GM19438 (cell line): Measurements from ENCODE around the gene LIMK1.
"Not testable (repeated sequence)": the region's sequence is repeated elsewhere in the genome, so short reads cannot be mapped to it uniquely, and the experiment has no call there.

Source experiments
- ATAC-seq: cut with Tn5 transposase; IDR thresholded peaks from one replicate; pipeline ENCODE4 v1.9.1; 2021; ENCODE audit warnings: low read depth; ENCODE audit not compliant: unreplicated experiment

Gene LIMK1

DNA sequence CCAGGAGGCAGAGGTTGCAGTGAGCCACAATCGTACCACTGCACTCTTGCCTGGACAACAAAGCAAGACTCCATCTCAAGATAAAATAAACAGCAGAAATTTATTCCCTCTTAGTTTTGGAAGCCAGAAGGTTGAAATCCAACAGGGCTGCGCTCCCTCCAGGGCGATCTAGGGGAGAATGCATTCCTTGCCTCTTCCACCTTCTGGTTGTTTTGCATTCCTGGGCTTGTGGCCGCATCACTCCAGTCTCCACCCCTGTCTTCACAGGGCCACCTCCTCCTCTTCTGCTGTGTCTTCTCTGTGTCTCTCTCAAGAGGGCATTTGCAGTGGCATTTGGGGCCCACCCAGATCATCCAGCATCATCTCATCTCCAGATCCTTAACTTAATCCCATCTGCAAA, 36.2 kb downstream of the LIMK1 start:
- no peak for ATAC-seq

DNA sequence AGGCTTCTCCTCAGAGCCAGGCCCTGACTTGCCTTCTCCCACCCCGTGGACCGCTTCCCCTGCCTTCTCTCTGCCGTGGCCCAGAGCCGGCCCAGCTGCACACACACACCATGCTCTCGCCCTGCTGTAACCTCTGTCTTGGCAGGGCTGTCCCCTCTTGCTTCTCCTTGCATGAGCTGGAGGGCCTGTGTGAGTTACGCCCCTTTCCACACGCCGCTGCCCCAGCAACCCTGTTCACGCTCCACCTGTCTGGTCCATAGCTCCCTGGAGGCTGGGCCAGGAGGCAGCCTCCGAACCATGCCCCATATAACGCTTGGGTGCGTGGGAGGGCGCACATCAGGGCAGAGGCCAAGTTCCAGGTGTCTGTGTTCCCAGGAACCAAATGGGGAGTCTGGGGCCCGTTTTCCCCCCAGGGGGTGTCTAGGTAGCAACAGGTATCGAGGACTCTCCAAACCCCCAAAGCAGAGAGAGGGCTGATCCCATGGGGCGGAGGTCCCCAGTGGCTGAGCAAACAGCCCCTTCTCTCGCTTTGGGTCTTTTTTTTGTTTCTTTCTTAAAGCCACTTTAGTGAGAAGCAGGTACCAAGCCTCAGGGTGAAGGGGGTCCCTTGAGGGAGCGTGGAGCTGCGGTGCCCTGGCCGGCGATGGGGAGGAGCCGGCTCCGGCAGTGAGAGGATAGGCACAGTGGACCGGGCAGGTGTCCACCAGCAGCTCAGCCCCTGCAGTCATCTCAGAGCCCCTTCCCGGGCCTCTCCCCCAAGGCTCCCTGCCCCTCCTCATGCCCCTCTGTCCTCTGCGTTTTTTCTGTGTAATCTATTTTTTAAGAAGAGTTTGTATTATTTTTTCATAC, 38.0 kb downstream of the LIMK1 start:
- ATAC-seq = no peak

DNA sequence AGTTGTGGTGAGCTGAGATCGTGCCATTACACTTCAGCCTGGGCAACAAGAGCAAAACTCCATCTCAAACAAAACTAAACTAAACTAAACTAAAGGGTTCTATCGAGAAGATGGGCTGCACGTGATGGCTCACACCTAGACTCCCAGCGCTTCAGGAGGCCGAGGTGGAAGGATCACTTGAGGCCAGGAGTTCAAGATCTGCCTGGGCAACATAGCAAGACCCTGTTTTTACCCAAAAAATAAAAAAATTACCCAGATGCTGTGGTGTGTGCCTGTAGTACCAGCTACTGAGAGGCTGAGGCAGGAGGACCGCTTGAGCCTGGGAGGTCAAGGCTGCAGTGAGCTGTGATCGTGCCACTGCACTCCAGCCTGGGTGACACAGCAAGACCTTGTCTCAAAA, 40.3 kb downstream of the LIMK1 start:
- not testable (repeated sequence) for ATAC-seq

DNA sequence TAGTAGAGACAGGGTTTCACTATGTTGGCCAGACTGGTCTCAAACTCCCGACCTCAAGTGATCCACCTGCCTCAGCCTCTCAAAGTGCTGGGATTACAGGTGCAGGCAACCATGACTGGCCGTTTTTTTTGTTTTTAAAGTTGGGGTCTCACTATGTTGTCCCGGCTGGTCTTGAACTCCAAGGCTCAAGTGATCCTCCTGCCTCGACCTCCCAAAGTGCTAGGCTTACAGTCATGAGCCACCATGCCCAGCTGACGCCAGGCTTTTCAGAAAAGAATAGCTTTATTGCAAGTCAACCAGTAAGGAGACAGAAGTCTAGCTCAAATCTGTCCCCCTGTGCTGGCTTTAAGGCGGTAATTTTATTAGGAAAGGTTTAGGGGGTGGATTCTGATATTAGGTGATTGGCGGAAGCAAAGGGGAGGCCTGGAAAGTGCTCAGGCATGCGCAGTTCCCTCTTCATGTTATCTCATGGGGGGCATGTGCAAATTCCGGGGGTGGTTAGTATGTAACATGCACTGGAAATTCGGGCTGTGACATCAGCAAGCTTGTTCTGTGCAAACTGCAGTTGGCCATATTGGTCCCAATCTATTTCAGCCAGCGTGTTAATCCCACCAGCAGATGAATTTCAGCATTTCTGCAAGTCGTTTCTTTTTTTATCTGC, 42.7 kb downstream of the LIMK1 start:
- ATAC-seq = no peak

DNA sequence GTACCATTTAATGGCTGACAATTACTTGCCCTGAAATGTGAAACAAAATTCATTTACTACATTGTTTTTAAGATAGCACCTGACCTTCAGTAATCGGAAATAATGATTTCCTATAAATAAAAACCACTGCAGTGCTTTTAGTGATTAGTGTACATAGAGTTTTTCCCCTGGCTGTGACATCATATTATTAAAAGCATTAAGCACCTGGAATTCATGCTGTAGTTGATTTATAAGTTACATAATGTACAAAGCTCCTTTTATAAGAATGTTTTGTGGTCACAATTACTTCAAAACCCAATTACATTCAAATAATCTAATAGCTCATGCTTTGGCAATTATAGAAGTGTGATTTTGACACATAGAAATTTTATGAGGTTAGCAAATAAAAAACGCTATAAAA, 46.3 kb downstream of the LIMK1 start:
- no peak for ATAC-seq

DNA sequence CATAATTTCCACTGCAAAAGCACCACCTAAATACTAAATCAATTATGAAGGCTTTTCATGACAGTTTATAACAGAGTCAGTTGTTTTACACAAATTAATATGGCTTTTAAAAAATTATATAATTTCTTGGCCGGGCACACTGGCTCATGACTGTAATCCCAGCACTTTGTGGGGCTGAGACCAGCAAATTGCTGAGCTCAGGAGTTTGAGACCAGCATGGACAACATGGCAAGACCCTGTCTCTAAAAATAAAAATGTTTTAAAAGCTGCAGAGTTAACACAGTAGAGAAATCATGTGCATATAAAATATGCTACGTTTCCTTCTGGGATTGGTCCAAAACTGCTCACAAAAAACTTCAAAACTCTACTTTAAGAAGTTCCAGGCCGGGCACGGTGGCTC, 46.9 kb downstream of the LIMK1 start:
- no peak for ATAC-seq

DNA sequence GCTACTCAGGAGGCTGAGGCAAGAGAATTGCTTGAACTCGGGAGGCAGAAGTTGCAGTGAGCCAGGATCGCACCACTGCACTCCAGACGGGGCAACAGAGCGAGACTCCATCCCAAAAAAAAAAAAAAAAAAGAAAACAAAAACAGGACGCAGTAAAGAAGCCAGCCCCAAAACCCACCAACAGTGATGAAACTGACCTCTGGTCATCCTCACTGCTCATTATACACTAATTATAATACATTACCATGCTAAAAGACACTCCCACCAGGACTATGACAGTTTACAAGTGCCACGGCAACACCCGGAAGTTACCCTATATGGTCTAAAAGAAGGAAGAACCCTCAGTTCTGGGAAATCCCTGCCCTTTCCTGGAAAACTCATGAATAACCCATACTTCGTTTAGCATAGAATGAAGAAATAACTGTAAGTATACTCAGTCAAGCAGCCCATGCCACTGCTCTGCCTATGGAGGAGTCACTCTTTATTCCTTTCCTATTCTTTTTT, 50.6 kb downstream of the LIMK1 start:
- no peak for ATAC-seq

DNA sequence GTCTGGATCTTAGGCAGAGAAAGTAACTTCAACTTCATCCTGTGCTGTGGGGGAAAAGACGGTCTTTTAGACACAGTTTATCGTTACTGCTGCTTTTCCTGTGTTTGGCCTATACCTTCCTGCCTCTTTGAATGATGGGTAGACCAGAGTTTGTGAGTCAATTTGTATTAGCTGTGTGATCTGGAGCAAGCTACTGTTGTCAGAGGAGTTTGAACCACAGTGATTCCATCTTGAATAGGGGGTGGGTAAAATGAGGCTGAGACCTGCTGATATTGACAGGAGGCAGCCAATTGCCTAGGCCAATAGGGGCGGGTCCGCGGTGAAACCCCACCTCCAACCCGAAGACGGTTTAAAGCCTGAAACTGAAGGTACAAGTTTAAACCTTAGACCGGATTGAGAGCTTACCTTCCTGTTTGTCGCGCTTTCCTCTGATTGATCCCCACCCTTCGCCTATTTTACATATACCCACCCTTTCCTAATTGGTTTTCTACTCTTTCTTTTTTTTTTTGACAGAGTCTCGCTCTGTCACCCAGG, 54.8 kb downstream of the LIMK1 start:
- no peak for ATAC-seq

DNA sequence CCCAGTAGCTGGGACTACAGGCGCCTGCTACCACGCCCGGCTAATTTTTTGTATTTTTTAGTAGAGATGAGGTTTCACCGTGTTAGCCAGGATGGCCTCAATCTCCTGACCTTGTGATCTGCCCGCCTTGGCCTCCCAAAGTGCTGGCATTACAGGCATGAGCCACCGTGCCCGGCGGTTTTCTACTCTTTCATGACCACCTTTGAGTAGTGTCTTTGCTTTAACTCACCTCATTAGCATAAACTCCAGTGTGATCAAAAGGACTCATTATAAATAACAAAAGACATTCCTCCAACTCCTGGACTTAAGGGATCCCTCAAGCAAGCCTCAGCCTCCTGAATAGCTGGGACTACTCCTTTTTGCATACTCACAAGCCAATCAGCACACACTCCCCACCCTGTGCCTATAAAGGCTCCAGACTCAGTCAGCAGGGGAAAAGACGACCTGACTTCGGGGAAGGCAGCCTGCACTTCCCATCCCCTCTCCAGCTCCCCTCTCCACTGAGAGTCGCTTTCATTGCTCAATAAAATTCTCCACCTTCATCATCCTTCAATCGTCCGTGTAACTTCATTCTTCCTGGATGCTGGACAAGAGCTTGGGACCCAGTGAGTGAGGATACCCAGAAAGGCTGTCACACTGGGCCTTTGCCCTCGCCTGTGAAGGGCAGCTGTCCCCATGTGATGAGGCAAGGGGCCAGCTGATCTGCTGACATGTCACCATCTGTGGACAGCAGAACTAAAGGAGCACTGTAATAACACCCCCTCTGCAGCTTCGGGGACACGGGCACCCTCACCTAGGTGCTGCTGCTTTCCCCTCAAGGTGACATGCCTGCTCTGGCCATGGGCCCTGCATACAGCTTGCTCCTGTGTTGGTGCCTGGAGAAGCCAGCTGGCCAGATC, 55.6 kb downstream of the LIMK1 start:
- ATAC-seq = no peak

DNA sequence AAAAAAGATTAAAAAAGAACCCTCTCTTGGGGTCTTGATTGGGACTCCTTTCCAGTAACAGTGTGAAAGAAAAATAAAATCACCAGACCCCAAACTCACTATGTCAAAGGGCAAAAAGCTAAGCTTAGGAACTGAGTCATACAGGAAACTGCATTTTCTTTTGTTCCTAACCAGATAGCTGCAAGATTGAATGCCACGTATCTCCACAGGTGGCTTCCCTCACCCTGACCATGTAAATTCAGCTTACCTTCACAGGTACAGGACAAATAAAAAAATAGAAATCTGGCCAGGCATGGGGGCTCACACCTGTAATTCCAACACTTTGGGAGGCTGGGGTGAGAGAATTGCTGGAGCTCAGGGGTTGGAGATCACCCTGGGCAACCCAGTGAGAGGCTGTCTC, 58.1 kb downstream of the LIMK1 start:
- ATAC-seq = no peak

DNA sequence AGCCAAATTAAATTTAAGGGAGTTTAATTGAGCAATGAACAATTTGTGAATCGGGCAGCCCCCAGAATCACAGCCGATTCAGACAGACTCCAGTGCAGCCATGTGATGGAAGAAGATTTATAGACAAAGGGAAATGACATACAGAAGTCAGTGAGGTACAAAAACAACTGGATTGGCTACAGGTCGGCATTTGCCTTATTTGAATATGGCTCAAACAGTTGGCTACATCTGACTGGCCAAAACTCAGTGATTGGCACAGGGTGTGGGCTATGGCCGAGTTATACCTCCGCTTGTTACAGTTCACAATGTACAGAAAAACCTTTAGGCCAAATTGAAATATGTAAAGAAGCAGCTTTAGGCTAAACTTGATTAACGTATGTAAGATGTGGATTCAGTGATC, 59.8 kb downstream of the LIMK1 start:
- no peak for ATAC-seq

DNA sequence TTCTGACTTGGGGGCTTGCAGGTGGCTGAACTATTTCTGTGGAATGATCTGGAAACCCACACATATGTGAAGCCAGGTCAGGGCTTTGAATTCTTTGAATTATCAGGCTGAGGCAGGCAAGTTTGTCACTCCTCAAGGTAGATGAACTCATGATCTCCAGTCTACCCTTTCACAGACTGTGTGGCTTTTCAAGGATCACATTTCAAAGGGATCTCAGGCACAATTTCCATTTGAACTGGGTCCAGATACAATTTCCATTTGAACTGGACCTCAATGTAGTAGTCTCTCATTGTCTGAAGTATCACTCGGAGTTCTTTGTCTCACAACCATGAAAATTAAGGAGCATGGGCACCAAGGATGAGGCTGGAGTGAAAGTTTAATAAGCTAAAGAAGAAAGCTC, 64.9 kb downstream of the LIMK1 start:
- no peak for ATAC-seq

DNA sequence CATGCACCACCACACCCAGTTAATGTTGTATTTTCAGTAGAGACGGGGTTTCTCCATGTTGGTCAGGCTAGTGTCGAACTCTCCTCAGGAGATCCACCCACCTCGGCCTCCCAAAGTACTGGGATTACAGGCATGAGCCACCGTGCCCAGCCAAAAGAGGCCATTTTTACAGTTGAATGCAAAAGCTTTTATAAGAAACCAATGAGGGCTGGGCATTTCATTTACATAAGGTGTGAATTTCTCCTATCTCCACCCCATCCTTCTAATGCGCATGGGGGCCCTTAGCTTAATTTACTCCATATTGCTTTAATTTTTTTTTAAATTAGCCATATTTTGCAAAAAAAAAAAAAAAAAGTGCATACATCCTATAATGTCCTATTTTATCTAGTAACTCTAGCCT, 65.5 kb downstream of the LIMK1 start:
- no peak for ATAC-seq

DNA sequence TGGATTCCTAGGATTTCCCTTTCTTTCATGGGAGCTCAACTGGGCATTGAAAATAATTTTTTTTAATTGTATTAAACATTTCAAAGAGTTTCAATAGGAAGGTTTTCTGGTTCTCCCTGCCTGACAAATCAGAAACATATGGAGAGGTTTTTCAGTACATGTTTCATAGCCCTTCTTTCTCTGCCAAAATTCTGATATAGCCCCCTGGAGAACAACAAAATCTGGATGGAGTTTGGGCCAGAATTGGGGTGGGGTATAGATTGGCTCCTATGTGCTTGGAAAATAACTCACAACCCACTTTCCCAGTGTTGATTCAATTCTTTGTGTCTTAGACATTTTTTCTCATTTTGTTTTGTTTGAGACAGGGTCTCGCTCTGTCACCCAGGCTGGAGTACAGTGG, 66.0 kb downstream of the LIMK1 start:
- ATAC-seq = no peak

DNA sequence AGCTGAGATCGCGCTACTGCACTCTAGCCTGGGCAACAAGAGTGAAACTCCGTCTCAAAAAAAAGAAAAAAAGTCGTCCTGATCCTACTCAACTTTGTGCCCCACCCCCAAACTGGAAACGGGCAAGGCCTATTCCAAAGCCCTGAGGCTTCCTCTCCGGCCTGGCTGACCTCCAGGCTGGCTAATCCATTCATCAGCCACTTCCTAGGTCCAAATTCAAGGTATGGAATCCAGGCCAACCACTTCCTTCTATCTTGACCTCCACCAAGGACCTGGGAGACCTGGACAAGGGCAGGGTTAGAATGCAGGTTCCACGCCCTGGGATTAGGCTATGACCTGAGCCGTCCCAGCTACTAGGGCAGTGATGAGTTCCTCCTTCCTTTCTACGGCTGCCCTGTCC, 70.1 kb downstream of the LIMK1 start:
- no peak for ATAC-seq

DNA sequence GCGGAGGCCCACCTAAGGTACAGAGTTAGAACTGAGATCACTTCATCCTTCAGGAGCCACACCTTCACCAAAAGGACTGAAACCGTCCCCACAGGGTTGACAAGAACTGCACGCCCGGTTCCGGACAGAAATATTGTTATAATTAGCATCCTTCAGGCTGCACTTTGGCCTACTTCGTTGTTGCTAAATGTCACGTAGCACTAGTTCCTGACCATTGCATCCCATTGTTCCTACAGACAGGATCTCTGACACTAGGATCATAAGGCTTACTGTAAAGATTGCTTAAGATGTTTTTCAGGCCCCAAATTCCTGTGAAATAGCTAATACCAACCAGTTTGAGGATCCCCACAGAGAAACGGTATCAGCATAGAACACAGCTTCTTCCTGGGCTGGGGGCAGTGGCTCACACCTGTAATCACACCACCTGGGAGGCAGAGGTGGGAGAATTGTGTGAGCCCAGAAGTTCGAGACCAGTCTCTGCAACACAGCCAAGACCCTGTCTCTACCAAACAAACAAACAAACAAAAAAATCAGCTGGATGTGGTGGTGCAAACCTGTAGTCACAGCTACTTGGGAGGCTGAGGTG, 72.3 kb downstream of the LIMK1 start:
- ATAC-seq = no peak

DNA sequence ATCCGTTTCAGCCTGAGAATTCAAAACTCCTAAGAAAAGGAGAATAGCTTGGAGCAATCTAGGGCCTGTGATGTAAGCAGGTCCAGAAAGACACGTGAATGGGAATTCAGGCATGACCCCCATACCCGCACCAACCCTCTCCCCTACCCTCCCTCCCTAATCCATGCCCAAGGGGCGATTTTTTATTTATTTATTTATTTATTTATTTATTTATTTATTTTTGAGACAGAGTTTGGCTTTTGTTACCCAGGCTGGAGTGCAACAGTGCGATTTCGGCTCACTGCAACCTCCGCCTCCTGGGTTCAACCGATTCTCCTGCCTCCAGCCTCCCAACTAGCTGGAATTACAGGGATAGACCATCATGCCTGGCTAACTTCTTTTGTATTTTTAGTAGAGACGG, 74.0 kb downstream of the LIMK1 start:
- ATAC-seq = no peak

DNA sequence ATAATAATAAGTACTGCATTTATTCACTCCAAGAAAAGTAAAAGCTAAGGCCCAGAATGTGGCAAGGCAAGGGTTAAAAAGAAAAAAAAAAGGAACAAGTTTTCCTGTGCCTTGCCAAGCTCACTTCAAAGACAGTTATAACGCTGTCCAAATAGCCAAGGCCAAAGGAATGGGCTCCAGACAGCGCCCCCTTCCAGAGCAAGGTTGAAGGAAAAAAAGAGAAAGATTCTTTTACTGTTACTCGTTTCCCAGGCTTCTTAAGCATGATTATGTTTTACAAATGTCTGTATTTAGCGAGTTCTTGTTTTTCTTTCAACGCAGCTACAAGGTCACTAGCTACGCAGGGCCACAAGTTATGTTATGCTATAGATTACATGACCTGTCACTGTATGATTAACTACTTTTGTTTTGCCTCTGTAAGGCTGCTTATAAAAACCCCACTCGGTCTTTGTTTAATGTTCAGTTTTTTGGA, 81.4 kb downstream of the LIMK1 start:
- no peak for ATAC-seq

DNA sequence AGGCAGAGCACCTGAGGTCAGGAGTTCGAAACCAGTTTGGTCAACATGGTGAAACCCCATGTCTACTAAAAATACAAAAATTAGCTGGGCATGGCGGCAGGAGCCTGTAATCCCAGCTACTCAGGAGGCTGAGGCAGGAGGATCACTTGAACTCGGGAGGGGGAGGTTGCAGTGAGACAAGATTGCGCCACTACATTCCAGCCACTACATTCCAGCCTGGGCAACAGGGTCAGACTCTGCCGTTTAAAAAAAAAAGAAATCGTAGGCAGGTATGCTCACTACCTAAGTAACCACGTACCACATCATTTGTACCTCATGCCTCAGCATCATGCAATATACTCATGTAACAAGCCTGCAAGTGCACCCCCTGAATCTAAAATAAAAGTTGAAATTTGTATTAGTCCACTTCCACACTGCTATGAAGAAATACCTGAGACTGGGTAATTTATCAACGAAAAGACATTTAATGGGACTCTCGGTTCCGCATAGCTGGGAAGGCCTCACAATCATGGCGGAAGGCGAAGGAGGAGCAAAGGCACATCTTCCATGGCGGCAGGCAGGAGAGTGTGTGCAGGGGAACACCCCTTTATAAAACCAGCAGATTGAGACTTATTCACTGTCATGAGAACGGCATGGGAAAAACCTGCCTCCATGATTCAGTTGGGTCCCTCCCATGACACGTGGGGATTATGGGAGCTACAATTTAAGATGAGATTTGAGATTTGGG, 82.4 kb downstream of the LIMK1 start:
- no peak for ATAC-seq

DNA sequence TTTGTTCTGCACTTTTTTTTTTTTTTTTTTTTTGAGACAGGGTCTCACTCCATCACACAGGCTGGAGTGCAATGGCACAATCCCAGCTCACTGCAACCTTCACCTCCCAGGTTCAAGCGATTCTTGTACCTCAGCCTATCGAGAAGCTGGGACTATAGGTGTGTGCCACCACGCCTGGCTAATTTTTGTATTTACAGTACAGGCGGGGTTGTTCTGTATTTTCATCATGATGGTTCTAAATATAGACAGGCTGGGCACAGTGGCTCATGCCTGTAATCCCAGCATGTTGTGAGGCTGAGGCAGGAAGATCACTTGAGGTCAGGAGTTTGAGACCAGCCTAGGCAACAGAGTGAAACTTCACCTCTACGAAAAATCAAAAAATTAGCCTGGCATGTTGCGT, 83.7 kb downstream of the LIMK1 start:
- not testable (repeated sequence) for ATAC-seq
